HL-60 (cell line): ENCODE results near the gene GLIPR1L1.

ENCODE experiments used
- TF ChIP-seq, protein P1 (sequence below): IDR thresholded peaks from one replicate; pipeline ENCODE4 v1.5.1; 2011; ENCODE audit warnings: low read length, control low read depth, inconsistent platforms; ENCODE audit not compliant: insufficient read depth
- TF ChIP-seq, protein P2 (sequence below): IDR thresholded peaks from 2 replicates; pipeline ENCODE4 v1.6.1; 2012; ENCODE audit warnings: low read depth; ENCODE audit not compliant: insufficient replicate concordance

DNA sequence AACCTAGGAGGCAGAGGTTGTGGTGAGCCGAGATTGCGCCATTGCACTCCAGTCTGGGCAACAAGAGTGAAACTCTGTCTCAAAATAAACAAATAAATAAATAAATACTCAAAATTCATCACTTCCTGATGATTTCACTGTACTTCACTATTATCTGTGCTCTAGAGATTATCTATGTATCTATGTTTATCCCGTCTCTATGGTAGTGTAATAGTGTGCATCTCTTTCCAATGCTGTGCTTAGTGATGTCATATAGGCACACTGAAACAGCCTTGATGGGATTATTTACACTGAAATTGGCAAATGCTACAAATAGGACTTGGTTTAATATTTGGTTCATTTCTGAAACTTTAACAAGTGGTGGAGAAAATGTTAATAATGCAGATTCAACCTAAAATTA, 10.8 kb upstream of the GLIPR1L1 start:
- TF ChIP-seq, protein P1, sequence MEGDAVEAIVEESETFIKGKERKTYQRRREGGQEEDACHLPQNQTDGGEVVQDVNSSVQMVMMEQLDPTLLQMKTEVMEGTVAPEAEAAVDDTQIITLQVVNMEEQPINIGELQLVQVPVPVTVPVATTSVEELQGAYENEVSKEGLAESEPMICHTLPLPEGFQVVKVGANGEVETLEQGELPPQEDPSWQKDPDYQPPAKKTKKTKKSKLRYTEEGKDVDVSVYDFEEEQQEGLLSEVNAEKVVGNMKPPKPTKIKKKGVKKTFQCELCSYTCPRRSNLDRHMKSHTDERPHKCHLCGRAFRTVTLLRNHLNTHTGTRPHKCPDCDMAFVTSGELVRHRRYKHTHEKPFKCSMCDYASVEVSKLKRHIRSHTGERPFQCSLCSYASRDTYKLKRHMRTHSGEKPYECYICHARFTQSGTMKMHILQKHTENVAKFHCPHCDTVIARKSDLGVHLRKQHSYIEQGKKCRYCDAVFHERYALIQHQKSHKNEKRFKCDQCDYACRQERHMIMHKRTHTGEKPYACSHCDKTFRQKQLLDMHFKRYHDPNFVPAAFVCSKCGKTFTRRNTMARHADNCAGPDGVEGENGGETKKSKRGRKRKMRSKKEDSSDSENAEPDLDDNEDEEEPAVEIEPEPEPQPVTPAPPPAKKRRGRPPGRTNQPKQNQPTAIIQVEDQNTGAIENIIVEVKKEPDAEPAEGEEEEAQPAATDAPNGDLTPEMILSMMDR = no peak
- TF ChIP-seq, protein P2, sequence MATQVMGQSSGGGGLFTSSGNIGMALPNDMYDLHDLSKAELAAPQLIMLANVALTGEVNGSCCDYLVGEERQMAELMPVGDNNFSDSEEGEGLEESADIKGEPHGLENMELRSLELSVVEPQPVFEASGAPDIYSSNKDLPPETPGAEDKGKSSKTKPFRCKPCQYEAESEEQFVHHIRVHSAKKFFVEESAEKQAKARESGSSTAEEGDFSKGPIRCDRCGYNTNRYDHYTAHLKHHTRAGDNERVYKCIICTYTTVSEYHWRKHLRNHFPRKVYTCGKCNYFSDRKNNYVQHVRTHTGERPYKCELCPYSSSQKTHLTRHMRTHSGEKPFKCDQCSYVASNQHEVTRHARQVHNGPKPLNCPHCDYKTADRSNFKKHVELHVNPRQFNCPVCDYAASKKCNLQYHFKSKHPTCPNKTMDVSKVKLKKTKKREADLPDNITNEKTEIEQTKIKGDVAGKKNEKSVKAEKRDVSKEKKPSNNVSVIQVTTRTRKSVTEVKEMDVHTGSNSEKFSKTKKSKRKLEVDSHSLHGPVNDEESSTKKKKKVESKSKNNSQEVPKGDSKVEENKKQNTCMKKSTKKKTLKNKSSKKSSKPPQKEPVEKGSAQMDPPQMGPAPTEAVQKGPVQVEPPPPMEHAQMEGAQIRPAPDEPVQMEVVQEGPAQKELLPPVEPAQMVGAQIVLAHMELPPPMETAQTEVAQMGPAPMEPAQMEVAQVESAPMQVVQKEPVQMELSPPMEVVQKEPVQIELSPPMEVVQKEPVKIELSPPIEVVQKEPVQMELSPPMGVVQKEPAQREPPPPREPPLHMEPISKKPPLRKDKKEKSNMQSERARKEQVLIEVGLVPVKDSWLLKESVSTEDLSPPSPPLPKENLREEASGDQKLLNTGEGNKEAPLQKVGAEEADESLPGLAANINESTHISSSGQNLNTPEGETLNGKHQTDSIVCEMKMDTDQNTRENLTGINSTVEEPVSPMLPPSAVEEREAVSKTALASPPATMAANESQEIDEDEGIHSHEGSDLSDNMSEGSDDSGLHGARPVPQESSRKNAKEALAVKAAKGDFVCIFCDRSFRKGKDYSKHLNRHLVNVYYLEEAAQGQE = no peak
